SK-N-MC (cell line): ENCODE data around the gene ELMO1.

Source experiments
- DNase-seq: peaks from one replicate; pipeline ENCODE4 v3.0.0-alpha.2; 2011; ENCODE audit warnings: low read depth, low spot score
- H3K27ac ChIP-seq: fragments of 200-600 bp; sonication (generic); 2 replicates; pipeline ENCODE4 v1.5.1; 2016; ENCODE audit warnings: mixed run types
- H3K36me3 ChIP-seq: fragments of 200-600 bp; sonication (generic); 2 replicates; pipeline ENCODE4 v1.6.1; 2017; ENCODE audit warnings: antibody characterized with exemption, low read length, mixed read lengths; ENCODE audit not compliant: insufficient read depth
- H3K4me3 ChIP-seq: fragments of 200-600 bp; sonication (generic); 2 replicates; pipeline ENCODE4 v1.5.1; 2016
- H3K9ac ChIP-seq: fragments of 200-600 bp; sonication (generic); 2 replicates; pipeline ENCODE4 v1.8.0; 2017; ENCODE audit warnings: mixed run types, mixed read lengths; ENCODE audit not compliant: insufficient read length
- H3K9me3 ChIP-seq: fragments of 200-600 bp; sonication (generic); 2 replicates; pipeline ENCODE4 v1.6.1; 2017; ENCODE audit warnings: low read depth, mild to moderate bottlenecking, antibody characterized with exemption, low read length, moderate library complexity, mixed read lengths
- EZH2 ChIP-seq: fragments of 200-600 bp; sonication (generic); IDR thresholded peaks from one replicate; pipeline ENCODE4 v1.6.1; 2017; ENCODE audit warnings: antibody characterized with exemption
- FOXP2 ChIP-seq: optimal IDR thresholded peaks from 2 replicates; pipeline ENCODE3; 2011; ENCODE audit warnings: mild to moderate bottlenecking, moderate library complexity; ENCODE audit not compliant: insufficient read depth; ENCODE audit errors: extremely low read length, control extremely low read depth
- POLR2AphosphoS5 ChIP-seq: IDR thresholded peaks from 2 replicates; pipeline ENCODE4 v1.6.1; 2012; ENCODE audit warnings: mild to moderate bottlenecking, low read depth, low read length, borderline replicate concordance

Gene ELMO1

DNA sequence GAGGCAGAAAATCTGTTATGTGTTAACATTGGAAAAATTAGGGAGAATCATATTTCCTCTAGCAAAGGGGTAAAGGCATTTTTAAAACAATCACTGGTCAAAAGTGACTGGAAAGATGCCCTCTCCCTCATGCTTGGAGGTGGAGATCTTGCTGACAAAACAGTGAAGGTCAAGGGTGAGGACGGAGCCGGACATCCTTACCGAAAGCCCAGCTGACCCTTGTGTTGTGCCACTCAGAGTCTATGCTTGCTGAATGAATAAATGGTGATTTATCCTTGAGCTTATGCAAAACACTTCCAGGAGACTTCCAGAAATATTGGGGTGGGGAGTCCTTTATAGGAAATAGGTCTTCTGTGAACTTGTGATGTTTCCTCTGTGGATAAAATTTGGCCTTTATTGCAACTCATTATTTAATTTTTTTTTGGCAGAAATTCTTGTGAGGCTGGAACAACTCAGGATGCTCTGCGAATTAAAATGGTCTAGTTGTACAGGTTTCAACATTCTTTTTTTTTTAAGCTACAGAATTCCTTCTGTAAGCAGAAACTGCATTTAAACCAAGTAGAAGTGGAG is 28.3 kb upstream of the ELMO1 start:
- no peaks in the 10 kb centered on the region for H3K36me3 ChIP-seq
- no peak overlapping the region for H3K4me3 ChIP-seq
- no peak for DNase-seq
- H3K9ac ChIP-seq: no peak overlapping the region
- H3K9me3 ChIP-seq: no peaks in the 10 kb centered on the region
- no peak overlapping the region for H3K27ac ChIP-seq
- TF ChIP-seq EZH2: no peak
- TF ChIP-seq POLR2AphosphoS5: no peak
- no peak for TF ChIP-seq FOXP2

DNA sequence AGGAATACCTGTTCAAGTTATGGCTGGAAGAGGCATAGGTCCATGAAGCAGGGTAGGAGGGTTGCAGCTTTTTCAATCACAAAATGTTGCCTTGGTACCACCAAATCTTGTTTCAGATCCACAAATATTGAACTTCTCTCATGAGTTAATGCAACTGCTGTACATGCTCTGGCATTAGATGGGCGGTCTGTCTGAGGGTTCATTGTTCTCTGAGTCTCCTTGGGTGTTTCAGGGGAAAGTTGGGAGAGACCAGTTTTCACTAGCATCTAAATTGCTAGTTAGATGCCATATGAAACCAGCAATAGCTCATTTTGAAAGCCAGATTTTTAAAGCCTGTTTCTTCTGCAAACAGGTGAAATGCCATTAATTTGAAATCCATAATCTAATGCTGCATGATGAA is 27.8 kb upstream of the ELMO1 start:
- Histone ChIP-seq H3K4me3 (no peak overlapping the region), H3K9ac (no peak overlapping the region), H3K9me3 (no peaks in the 10 kb centered on the region), H3K27ac (no peak overlapping the region), H3K36me3 (no peaks in the 10 kb centered on the region)
- DNase-seq: no peak
- TF ChIP-seq EZH2 (no peak), POLR2AphosphoS5 (no peak), FOXP2 (no peak)

DNA sequence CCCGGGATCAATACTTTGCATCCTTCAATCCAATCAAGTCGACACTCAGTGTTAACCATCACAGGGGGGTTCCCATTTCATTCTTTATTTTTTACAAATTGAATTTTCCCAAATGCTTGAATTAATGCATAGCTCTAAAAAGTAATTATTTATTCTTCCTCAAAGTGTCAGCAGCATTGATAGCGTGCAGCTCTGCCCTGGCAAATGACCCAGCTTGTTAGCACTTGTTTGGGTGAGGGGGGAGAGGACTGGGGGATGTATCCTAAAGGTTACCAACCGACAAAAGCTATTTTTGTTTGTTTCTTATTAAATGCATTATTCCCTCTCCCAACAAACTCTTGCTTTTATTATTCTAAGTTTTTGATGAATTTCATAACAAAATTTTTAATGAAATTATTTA is 27.0 kb upstream of the ELMO1 start:
- Histone ChIP-seq H3K9ac (no peak overlapping the region), H3K27ac (no peak overlapping the region), H3K36me3 (no peaks in the 10 kb centered on the region), H3K9me3 (no peaks in the 10 kb centered on the region), H3K4me3 (no peak overlapping the region)
- no peak for TF ChIP-seq POLR2AphosphoS5
- TF ChIP-seq FOXP2: no peak
- TF ChIP-seq EZH2: no peak
- no peak for DNase-seq

DNA sequence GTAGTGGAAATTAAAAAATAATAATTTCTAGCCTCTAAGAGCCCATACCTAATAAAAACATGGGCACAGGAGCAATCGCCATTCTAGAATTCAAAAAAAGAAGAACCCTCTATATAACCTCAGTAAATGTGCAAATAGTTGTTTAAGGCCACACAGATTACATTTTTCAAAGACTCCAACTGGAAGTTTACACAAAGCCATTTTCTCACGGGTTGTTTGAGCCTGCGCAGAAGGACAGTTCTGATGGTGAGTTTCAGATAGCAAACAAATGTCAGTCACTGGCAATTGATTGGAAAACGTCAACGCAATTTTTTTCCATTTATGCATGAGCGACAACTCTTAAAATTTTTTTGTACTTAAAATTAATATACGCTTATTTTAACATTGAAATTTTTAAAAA is 23.0 kb upstream of the ELMO1 start:
- no peak for DNase-seq
- Histone ChIP-seq H3K36me3 (no peaks in the 10 kb centered on the region), H3K4me3 (no peak overlapping the region), H3K9me3 (no peaks in the 10 kb centered on the region), H3K27ac (no peak overlapping the region), H3K9ac (no peak overlapping the region)
- TF ChIP-seq POLR2AphosphoS5: no peak
- TF ChIP-seq FOXP2: no peak
- TF ChIP-seq EZH2: no peak

DNA sequence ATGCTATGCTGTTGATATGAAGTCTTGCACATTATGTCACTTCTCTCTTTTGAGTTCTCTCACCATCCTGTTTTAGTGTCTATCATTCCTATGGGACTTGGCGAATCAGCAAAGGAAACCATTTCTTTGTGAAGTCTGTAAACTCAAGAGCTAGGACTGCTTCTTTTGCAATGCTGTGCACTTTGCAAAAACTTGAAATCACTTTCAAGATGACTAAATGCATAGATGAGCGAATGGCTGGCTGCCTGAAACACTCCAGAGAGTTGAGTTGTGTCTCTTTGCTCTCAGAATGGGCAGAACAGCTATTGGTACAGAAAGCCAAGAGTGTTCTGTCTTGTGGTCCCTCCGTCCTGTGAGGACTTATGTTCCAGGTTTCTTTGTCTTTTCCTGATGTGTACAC is 18.3 kb upstream of the ELMO1 start:
- Histone ChIP-seq H3K36me3 (no peaks in the 10 kb centered on the region), H3K27ac (no peak overlapping the region), H3K4me3 (no peak overlapping the region), H3K9ac (no peak overlapping the region), H3K9me3 (no peaks in the 10 kb centered on the region)
- TF ChIP-seq FOXP2 (no peak), POLR2AphosphoS5 (no peak), EZH2 (no peak)
- no peak for DNase-seq

DNA sequence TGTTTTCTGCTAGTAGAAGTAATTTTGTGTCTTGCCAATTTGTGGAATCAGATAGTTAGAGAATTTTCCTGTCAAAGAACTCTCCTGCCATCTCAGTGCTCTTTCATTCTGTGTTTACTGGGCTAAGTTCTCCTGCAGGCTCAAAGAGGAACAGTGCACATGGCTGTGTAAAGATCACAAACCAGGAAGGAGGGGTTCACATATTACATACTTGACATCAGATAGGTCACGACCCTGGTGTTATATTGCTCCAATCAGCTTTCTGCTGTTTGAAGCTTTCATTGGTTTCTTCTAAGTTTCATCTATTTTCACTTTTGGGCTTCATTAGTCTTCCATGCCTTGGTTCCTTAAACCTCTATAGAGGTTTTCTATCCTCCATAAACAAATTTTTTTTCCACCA is 13.5 kb upstream of the ELMO1 start:
- Histone ChIP-seq H3K36me3 (no peaks in the 10 kb centered on the region), H3K9me3 (no peaks in the 10 kb centered on the region), H3K9ac (no peak overlapping the region), H3K4me3 (no peak overlapping the region), H3K27ac (no peak overlapping the region)
- TF ChIP-seq FOXP2 (no peak), EZH2 (no peak), POLR2AphosphoS5 (no peak)
- no peak for DNase-seq

DNA sequence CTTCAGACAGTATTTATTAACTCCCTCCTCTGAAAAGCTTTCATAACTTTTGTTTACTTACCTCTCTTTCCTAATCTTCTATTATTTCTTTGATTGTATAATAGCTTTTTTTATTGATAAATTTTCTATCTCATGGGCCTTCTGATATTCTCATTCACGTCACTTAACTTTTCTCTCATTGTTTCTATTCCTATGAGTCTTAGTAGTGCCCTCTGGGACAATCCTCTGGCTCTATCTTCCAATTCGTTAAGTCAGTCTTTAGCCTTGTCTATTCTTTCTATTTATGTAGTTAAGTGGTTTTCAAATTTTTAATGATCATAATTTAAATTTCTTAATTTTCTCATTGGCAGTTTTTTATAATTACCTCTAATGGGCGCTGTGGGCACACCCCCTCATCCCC is 6.4 kb upstream of the ELMO1 start:
- Histone ChIP-seq H3K9me3 (no peaks in the 10 kb centered on the region), H3K9ac (no peak overlapping the region), H3K36me3 (no peaks in the 10 kb centered on the region), H3K27ac (no peak overlapping the region), H3K4me3 (no peak overlapping the region)
- TF ChIP-seq POLR2AphosphoS5 (no peak), EZH2 (no peak), FOXP2 (no peak)
- no peak for DNase-seq

DNA sequence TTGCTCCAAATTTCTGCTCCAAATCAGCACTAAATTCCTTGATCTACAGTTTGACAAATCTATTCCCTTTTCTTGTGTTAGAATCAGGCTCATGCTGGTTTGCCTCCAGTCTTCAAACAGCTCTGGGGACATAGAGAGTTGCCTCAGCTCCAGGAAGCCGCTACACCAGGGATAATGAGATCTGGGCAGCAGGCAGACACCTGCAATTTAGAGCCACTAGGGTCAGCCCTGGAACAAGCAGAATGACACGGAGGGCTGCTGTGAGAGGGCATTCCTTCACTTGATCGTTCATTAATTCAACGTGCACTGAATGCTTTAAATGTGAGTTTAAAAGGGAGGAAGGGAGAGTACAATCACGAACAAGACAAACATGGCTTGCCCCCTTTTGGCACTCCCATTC is 3.7 kb upstream of the ELMO1 start:
- Histone ChIP-seq H3K36me3 (no peaks in the 10 kb centered on the region), H3K9me3 (no peaks in the 10 kb centered on the region), H3K4me3 (no peak overlapping the region), H3K9ac (no peak overlapping the region), H3K27ac (no peak overlapping the region)
- no peak for TF ChIP-seq EZH2
- no peak for TF ChIP-seq POLR2AphosphoS5
- no peak for TF ChIP-seq FOXP2
- DNase-seq: no peak

DNA sequence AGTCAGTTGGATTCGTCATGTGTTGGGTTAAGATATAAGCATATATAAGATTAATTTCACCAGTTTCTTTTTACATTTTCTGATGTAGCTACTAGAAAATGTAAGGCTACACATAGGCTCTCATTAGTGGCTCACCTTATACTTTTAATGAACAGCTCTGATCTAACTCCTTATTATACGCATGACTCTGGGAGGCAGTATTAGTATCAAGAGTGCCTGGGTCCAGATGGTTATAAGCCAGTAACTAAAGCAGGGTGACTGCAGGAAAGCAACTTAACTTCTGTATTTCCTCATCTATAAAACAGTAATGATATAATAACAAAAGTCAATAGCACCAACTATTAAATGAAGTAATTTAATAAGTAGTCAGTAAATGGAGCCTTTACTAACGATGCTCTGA is 1.4 kb upstream of the ELMO1 start:
- no peak for DNase-seq

More for the DNA sequence above, 1.4 kb upstream of the ELMO1 start:
- no peaks in the 10 kb centered on the region for H3K9me3 ChIP-seq
- no peaks in the 10 kb centered on the region for H3K36me3 ChIP-seq
- H3K4me3 ChIP-seq: no peak overlapping the region
- TF ChIP-seq EZH2 (no peak), FOXP2 (no peak)
- H3K9ac ChIP-seq: no peak overlapping the region
- no peak overlapping the region for H3K27ac ChIP-seq
